Osteoblast (primary cell): Measurements from ENCODE around the gene ECE2. TPM values are rescaled to one million over a fixed set of nuclear protein-coding genes. Genes with fewer than 3 reads are reported as not detected.
A peak's percentile ranks its signal among the peaks of the same experiment; 100 is the strongest.
"Not testable (repeated sequence)": the region's sequence is repeated elsewhere in the genome, so short reads cannot be mapped to it uniquely, and the experiment has no call there.

Experiments
- DNase-seq: peaks from one replicate; pipeline ENCODE4 v3.0.0; 2011; ENCODE audit warnings: low spot score, mixed read lengths; ENCODE audit not compliant: insufficient read length; ENCODE audit errors: missing footprints
- H2AFZ ChIP-seq: 2 replicates; pipeline ENCODE4 v1.6.0; 2011; ENCODE audit warnings: mild to moderate bottlenecking, low read length
- H3K27ac ChIP-seq: 2 replicates; pipeline ENCODE4 v1.5.1; 2011; ENCODE audit warnings: mild to moderate bottlenecking, low read depth, low read length, moderate library complexity
- H3K27me3 ChIP-seq: 2 replicates; pipeline ENCODE4 v1.6.0; 2012; ENCODE audit warnings: mild to moderate bottlenecking, control low read depth, inconsistent platforms, low read length, moderate library complexity; ENCODE audit not compliant: insufficient read depth
- H3K36me3 ChIP-seq: 2 replicates; pipeline ENCODE4 v1.5.1; 2011; ENCODE audit warnings: mild to moderate bottlenecking, low read length, control low read depth, moderate library complexity; ENCODE audit not compliant: insufficient read depth
- H3K4me1 ChIP-seq: 2 replicates; pipeline ENCODE4 v1.5.1; 2011; ENCODE audit warnings: mild to moderate bottlenecking, low read length, control low read depth, moderate library complexity; ENCODE audit not compliant: insufficient read depth
- H3K4me2 ChIP-seq: 2 replicates; pipeline ENCODE4 v1.6.0; 2011; ENCODE audit warnings: mild to moderate bottlenecking, low read length; ENCODE audit not compliant: insufficient read depth
- H3K4me3 ChIP-seq: fragments of 200-600 bp; sonication (generic); 3 replicates; pipeline ENCODE4 v1.5.1; 2012; ENCODE audit warnings: mild to moderate bottlenecking, low read length, inconsistent platforms; ENCODE audit not compliant: insufficient read depth
- H3K79me2 ChIP-seq: 2 replicates; pipeline ENCODE4 v1.6.0; 2012; ENCODE audit warnings: mild to moderate bottlenecking, low read length, control low read depth, inconsistent platforms; ENCODE audit not compliant: insufficient read depth
- H3K9me3 ChIP-seq: 2 replicates; pipeline ENCODE4 v1.5.1; 2011; ENCODE audit warnings: low read depth, low read length, control low read depth
- H4K20me1 ChIP-seq: 2 replicates; pipeline ENCODE4 v1.6.0; 2012; ENCODE audit warnings: mild to moderate bottlenecking, low read length, control low read depth; ENCODE audit not compliant: insufficient read depth
- small RNA-seq: library from RNA; depleted of rRNA; stranded (forward); fragments of <200 nt; gene quantifications from one replicate; pipeline ENCODE3, GENCODE V24; 2012
- total RNA-seq: library from RNA; depleted of rRNA; stranded (reverse); fragments of >200 nt; gene quantifications from 2 replicates; pipeline ENCODE4 v1.2.3, GENCODE V29; 2012
- TF ChIP-seq, protein P1 (sequence below): IDR thresholded peaks from 2 replicates; pipeline ENCODE4 v1.5.1; 2011; ENCODE audit warnings: mild to moderate bottlenecking, low read depth, low read length, moderate library complexity; ENCODE audit errors: extremely low read depth

Gene ECE2
- total RNA-seq, 1 donor, result not detected

DNA sequence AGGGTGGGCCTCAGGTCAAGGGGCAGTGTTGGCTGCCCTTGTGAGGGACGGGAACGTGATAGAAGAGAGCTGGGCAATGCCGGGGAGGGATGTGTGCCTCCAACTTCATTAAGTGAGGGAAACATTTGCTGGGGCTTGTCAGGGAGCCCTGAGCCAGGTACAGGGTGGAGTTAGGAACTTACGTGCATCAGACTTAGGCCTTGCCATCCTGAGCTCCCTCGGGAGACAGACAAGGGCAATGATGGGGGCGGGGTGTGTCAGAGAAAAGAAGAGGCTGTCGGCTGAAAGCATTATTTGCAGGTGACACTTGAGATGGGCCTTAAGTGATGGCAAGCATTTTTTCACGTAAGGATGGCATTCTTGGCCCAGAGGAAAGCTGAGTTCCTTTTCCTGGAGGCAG, 63.2 kb downstream of the ECE2 start:
- peak overlapping the region; percentile 59 for H3K4me3 ChIP-seq

DNA sequence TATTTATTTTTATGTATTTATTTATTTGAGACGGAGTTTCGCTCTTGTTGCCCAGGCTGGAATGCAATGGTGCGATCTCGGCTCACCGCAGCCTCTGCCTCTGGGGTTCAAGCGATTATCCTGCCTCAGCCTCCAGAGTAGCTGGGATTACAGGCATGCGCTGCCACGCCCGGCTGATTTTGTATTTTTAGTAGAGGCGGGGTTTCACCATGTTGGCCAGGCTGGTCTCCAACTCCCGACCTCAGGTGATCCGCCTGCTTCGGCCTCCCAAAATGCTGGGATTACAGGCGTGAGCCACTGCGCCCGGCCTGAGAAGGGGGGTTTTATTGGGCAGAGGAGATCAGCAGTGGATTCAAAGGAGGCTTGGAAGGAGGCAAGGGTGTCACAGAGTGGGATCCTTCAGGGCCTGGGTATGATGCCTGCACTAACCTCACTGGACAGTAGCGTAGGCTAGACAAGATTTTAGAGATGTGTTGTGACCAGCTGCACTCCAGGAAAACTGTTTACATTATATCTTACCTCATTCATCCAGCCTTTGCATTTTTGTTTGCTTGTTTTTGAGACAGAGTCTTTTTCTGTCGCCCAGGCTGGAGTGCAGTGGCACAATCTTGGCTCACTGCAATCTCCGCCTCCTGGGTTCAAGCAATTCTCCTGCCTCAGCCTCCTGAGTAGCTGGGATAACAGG, 63.8 kb downstream of the ECE2 start:
- Histone ChIP-seq H3K79me2 (peaks cover 42% of the 10 kb centered on the region), H4K20me1 (peaks cover 16% of the 10 kb centered on the region), H3K36me3 (peaks cover 31% of the 10 kb centered on the region), H3K4me1 (peaks cover 42% of the 10 kb centered on the region)
- H3K27me3 ChIP-seq, H3K4me2 ChIP-seq, H3K27ac ChIP-seq, H2AFZ ChIP-seq, H3K4me3 ChIP-seq, DNase-seq, H3K9me3 ChIP-seq: not testable (repeated sequence)

More for the DNA sequence above, 63.2 kb downstream of the ECE2 start:
- Histone ChIP-seq H2AFZ (peak overlapping the region; percentile 46), H3K4me2 (peak overlapping the region; percentile 94), H3K4me1 (peaks cover 45% of the 10 kb centered on the region), H3K36me3 (peaks cover 32% of the 10 kb centered on the region), H3K27me3 (no peaks in the 10 kb centered on the region), H3K79me2 (peaks cover 43% of the 10 kb centered on the region), H3K27ac (peak overlapping the region; percentile 97), H4K20me1 (peaks cover 17% of the 10 kb centered on the region), H3K9me3 (no peaks in the 10 kb centered on the region)
- TF ChIP-seq, protein P1, sequence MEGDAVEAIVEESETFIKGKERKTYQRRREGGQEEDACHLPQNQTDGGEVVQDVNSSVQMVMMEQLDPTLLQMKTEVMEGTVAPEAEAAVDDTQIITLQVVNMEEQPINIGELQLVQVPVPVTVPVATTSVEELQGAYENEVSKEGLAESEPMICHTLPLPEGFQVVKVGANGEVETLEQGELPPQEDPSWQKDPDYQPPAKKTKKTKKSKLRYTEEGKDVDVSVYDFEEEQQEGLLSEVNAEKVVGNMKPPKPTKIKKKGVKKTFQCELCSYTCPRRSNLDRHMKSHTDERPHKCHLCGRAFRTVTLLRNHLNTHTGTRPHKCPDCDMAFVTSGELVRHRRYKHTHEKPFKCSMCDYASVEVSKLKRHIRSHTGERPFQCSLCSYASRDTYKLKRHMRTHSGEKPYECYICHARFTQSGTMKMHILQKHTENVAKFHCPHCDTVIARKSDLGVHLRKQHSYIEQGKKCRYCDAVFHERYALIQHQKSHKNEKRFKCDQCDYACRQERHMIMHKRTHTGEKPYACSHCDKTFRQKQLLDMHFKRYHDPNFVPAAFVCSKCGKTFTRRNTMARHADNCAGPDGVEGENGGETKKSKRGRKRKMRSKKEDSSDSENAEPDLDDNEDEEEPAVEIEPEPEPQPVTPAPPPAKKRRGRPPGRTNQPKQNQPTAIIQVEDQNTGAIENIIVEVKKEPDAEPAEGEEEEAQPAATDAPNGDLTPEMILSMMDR, result no peak
- no peak for DNase-seq

DNA sequence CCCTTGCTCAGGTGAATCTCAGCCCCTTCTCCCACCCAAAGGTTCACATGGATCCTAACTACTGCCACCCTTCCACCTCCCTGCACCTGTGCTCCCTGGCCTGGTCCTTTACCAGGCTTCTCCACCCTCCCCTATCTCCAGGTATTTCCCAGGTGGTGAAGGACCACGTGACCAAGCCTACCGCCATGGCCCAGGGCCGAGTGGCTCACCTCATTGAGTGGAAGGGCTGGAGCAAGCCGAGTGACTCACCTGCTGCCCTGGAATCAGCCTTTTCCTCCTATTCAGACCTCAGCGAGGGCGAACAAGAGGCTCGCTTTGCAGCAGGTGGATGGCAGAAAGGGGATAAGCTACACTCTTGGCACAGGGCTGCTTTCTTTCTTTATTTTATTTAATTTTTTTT, 66.1 kb downstream of the ECE2 start:
- Histone ChIP-seq H2AFZ (no peak overlapping the region), H3K9me3 (no peaks in the 10 kb centered on the region), H3K4me1 (peaks cover 33% of the 10 kb centered on the region), H4K20me1 (peaks cover 16% of the 10 kb centered on the region), H3K36me3 (peaks cover 21% of the 10 kb centered on the region), H3K4me3 (no peak overlapping the region), H3K79me2 (peaks cover 34% of the 10 kb centered on the region), H3K27ac (no peak overlapping the region), H3K27me3 (no peaks in the 10 kb centered on the region), H3K4me2 (no peak overlapping the region)
- DNase-seq, result peak; percentile 13
- TF ChIP-seq, protein P1, result no peak

Small RNA genes lying within 50 kb of the gene (small RNA-seq; reads per million reads assigned to genes)
- gene MIR1224 (not detected), gene SNORD66 (962 reads per million, percentile 99 among the genes with 10 or more reads in this experiment)

Other genes with a start within 250 kb of the ECE2 start
- not detected in 2 replicates for gene HTR3D, start 244.3 kb upstream of the ECE2 start, total RNA-seq
- gene HTR3C, start 223.0 kb upstream of the ECE2 start, total RNA-seq, result not detected in 2 replicates
- gene HTR3E, start 179.0 kb upstream of the ECE2 start, total RNA-seq, result not detected in 2 replicates
- gene EIF2B5, start 140.7 kb upstream of the ECE2 start, total RNA-seq, result 19.4 and 22.1 TPM in 2 replicates
- 51.6 and 60.4 TPM in 2 replicates for gene DVL3, start 120.6 kb upstream of the ECE2 start, total RNA-seq
- 375 and 427 TPM in 2 replicates for gene AP2M1, start 101.2 kb upstream of the ECE2 start, total RNA-seq
- gene ABCF3, start 89.8 kb upstream of the ECE2 start, total RNA-seq, result 44.8 and 46.7 TPM in 2 replicates
- gene VWA5B2, start 46.4 kb upstream of the ECE2 start, total RNA-seq, result not detected in 2 replicates
- gene ALG3, start 27.1 kb upstream of the ECE2 start, total RNA-seq, result 26.8 and 28.9 TPM in 2 replicates
- gene EEF1AKMT4, start 26.4 kb upstream of the ECE2 start, total RNA-seq, result 2.7 and 3.3 TPM in 2 replicates
- gene CAMK2N2, start 14.5 kb upstream of the ECE2 start, total RNA-seq, result not detected in 2 replicates
- 259 and 301 TPM in 2 replicates for gene PSMD2, start 23.2 kb downstream of the ECE2 start, total RNA-seq
- 215 and 245 TPM in 2 replicates for gene EIF4G1, start 38.6 kb downstream of the ECE2 start, total RNA-seq
- 9.8 and 10.6 TPM in 2 replicates for gene FAM131A, start 61.6 kb downstream of the ECE2 start, total RNA-seq
- gene CLCN2, start 85.6 kb downstream of the ECE2 start, total RNA-seq, result 3.2 and 4.3 TPM in 2 replicates
- gene POLR2H, start 85.7 kb downstream of the ECE2 start, total RNA-seq, result 47.4 and 61.2 TPM in 2 replicates
- gene THPO, start 102.2 kb downstream of the ECE2 start, total RNA-seq, result under 0.01 TPM in 1 of 2 replicates, not detected in the other
- gene CHRD, start 104.0 kb downstream of the ECE2 start, total RNA-seq, result 0.29 and 0.36 TPM in 2 replicates